HL-60/S4 (cell line): ENCODE data around the gene PRMT3.
"Not testable (repeated sequence)": the region's sequence is repeated elsewhere in the genome, so short reads cannot be mapped to it uniquely, and the experiment has no call there.

ENCODE experiments used
- in situ Hi-C: fragments of 300-500 bp; cut with MboI; formaldehyde crosslinking; loops from 2 replicates; pipeline ENCODE4 v1.14.3; 2022; ENCODE audit warnings: low sequenced_read_pairs

Gene PRMT3

GRCh38 chr11:20497124-20497792 lies 109.7 kb downstream of the PRMT3 start:
- in situ Hi-C loops, result no loop called here

GRCh38 chr11:20501252-20501651 lies 113.7 kb downstream of the PRMT3 start:
- in situ Hi-C loops, result no loop called here

- in situ Hi-C loops, result no loop called here
Observed at GRCh38 chr11:20501971-20502370, 114.5 kb downstream of the PRMT3 start.

GRCh38 chr11:20511982-20512381 lies 124.5 kb downstream of the PRMT3 start:
- in situ Hi-C loops, result no loop called here

- in situ Hi-C loops, result no loop called here
Observed at GRCh38 chr11:20512869-20513268, 125.4 kb downstream of the PRMT3 start.

- in situ Hi-C loops, result no loop called here
Observed at GRCh38 chr11:20518323-20518834, 130.9 kb downstream of the PRMT3 start.

GRCh38 chr11:20522536-20522935 lies 135.0 kb downstream of the PRMT3 start:
- in situ Hi-C loops, result no loop called here

GRCh38 chr11:20529757-20530156 lies 142.2 kb downstream of the PRMT3 start:
- in situ Hi-C loops, result no loop called here

- in situ Hi-C loops, result no loop called here
Observed at GRCh38 chr11:20530942-20531703, 143.6 kb downstream of the PRMT3 start.

GRCh38 chr11:20535271-20535881 lies 147.9 kb downstream of the PRMT3 start:
- in situ Hi-C loops, result no loop called here

- in situ Hi-C loops, result no loop called here
Observed at GRCh38 chr11:20536365-20536764, 148.8 kb downstream of the PRMT3 start.

- in situ Hi-C loops, result no loop called here
Observed at GRCh38 chr11:20536784-20537183, 149.3 kb downstream of the PRMT3 start.

- in situ Hi-C loops, result no loop called here
Observed at GRCh38 chr11:20541503-20541902, 154.0 kb downstream of the PRMT3 start.

GRCh38 chr11:20544603-20545237 lies 157.2 kb downstream of the PRMT3 start:
- in situ Hi-C loops, result no loop called here

- in situ Hi-C loops, result no loop called here
Observed at GRCh38 chr11:20547411-20547810, 159.9 kb downstream of the PRMT3 start.

GRCh38 chr11:20551096-20551495 lies 163.6 kb downstream of the PRMT3 start:
- in situ Hi-C loops, result no loop called here

- in situ Hi-C loops, result no loop called here
Observed at GRCh38 chr11:20555783-20556182, 168.3 kb downstream of the PRMT3 start.

GRCh38 chr11:20556396-20556795 lies 168.9 kb downstream of the PRMT3 start:
- in situ Hi-C loops, result not testable (repeated sequence)

GRCh38 chr11:20558741-20559140 lies 171.2 kb downstream of the PRMT3 start:
- in situ Hi-C loops, result no loop called here
